Left cardiac atrium (tissue), 4 donors: ENCODE data around the gene SND1. TPM values are rescaled to one million over a fixed set of nuclear protein-coding genes. Genes with fewer than 3 reads are reported as not detected.

ENCODE experiments used
- ATAC-seq, 2 donors: fragments of 200-7000 bp; cut with Tn5 transposase; one replicate each; pipeline ENCODE4 v1.9.1; 2020; ENCODE audit warnings: mild to moderate bottlenecking in 2 of 2, moderate library complexity in 2 of 2
- DNase-seq: peaks from one replicate; pipeline ENCODE4 v3.0.0-alpha.2; 2020
- intact Hi-C, 2 donors: fragments of 100-400 bp; cut with DNase I; formaldehyde crosslinking; loops; one replicate each; pipeline versions ENCODE4 v1.14.1 to v1.15.1; 2022 to 2023
- total RNA-seq, 2 donors: library from RNA; stranded (reverse); fragmentation: NEBNext Ultra II Directional; extraction: Animal tissue kit (Norgen Biotek cat#: 25700); gene quantifications; one replicate each; pipeline ENCODE4 v1.2.1, GENCODE V29; 2021
- donor health status: DM: no; HTN: yes; CAD: no.
- donor health status: DM: no; HTN: yes; CAD: no; lungs with severe emphysema.
- donor health status: DM: yes; HTN: yes; CAD: no.
- donor health status: Dilated cardiomyopathy.

The SND1 gene
- total RNA-seq, 2 donors from 2014 or later: 91.8 to 111 TPM

DNA sequence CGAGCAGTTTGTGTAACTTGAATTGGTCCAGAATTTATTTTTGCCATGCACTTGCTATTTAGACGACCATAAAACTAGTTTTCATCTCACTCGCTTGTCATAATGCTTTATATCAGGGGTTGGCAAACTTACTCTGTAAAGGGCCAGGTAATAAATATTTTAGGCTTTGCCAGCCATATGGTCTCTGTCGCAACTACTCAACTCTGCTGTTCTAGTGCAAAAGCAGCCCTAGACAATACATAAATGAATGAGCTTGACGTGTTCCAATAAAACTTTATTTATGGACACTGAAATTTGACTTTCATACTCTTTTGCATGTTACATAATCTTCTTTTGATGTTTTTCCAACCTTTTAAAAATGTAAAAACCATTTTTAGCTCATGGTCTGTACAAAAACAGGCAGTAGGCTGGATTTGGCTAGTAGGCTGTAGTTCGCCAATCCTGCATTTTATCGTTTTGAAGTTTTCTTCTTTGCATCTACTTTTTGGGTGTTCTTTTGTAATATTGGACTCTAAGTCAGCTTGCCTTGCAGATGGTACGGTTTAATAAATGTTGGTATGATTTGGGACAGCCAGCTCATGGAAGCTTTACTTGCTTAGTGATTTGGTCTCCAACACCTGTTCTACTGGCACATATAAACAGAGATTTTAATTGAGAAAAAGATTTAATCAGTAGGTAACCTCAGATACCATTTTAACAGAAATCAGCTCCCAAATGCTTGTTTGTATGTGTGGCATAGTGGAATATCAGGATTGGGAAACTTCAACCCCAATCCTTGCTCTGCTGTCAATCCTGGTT, 25.6 kb downstream of the SND1 start:
- no peak for DNase-seq
- ATAC-seq: no peak
- intact Hi-C loops: no loop called here

DNA sequence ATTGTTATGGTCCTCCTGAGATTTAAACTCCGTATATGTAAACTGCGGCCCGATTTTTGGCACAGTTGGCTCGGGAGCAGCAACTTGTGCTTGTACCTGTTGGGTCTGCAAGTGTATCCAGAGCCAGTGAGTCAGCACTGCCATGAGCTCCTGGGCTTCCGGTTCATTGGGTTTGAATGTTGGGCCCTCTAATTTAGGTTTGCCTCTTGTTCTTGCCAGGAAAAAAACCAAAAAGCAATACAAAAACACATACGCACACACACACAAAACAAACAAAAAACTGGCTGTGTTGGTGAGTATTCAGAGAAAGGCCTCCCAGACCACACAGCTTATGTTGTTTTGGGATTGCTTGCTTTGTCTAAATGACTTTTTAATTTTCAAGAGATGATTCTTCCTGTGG, 26.3 kb downstream of the SND1 start:
- intact Hi-C loops: no loop called here
- DNase-seq (no peak), ATAC-seq (no peak)

GRCh38 chr7:127678947-127679346, 27.0 kb downstream of the SND1 start:
- intact Hi-C loops: no loop called here
- DNase-seq: no peak
- ATAC-seq: no peak

DNA sequence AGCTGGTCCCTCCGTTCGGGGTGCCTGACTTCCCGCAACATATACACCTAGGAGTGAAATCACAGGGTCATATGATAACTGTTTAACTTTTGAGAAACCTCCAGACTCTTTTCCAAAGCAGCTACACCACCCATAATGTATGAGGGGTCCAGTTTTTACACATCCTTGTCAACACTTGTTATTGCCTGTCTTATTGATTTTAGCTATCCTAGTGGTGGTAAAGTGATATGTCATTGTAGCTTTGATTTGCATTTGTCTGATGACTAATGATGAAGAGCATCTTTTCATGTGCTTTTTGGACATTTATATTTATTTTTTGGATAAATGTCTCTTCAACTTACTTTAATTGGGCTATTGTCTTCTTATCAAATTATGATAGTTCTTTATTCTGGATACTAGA, 29.0 kb downstream of the SND1 start:
- DNase-seq (no peak), ATAC-seq (no peak)
- intact Hi-C loops: no loop called here

GRCh38 chr7:127682140-127682539, 30.1 kb downstream of the SND1 start:
- no peak for ATAC-seq
- DNase-seq: no peak
- intact Hi-C loops: no loop called here

DNA sequence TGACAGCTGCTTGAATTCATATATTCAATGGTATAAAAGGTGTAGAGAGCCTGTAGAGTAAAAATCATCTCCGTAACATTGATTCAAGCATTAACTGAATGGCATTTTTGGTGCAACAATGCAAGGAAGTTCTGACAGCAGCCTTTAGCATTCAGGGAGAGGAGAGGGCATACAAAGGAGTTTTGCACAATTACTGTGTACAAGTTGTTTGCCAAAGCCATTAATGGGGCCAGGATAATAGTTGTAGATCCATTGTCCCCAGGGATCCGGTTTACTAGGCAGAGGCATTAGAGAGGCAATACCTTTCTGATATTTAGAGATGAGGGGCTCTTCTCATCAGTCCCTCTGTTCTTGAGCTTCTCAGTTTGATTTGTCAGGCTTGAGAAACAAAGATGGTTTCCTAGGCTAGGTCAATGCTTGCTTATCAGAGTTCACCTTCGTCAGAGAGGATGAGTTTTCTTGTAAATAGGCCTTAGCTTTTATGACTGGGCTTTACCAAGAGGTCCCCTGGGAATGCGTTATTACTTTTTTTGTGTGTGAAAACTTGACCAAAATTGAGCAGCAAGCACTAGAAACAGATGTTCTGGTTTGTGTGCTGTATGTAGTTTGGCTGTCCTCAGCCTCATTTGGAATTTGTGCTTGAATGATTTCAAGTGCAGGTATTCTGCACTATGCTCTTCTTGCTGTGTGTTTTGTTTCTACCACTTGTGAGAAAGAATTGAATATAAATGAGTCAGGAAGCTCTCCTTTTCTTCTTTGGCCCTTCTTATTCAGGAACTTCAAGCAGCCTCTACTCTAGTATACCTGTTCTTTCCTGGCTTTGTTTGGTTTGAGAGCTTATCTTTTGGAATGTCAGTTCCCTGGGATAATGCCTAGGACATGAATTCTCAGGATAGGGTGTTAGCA, 32.0 kb downstream of the SND1 start:
- DNase-seq: no peak
- no peak for ATAC-seq
- intact Hi-C loops: no loop called here

GRCh38 chr7:127689194-127689772, 37.3 kb downstream of the SND1 start:
- DNase-seq (no peak), ATAC-seq (no peak)
- intact Hi-C loops: no loop called here

GRCh38 chr7:127690337-127690736, 38.3 kb downstream of the SND1 start:
- no peak for DNase-seq
- intact Hi-C loops: no loop called here
- ATAC-seq: no peak

DNA sequence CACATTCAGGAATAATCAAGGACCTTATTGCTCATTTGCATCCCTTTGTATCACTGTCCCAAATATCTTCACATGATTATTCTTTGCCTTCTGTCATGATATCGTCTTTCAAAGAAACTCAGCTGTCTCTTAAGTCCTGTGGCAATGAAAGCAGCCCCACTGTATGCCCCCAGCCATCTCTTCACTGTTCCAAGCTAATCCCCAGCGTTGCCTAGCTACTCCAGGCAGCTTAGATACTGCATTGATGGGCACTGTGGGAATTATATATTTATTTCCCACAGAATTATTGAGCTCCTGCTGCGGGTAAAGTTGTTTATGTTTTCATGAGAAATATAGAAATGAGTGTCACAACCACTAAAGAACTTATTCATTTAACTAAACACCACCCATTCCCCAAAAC, 38.8 kb downstream of the SND1 start:
- intact Hi-C loops: no loop called here
- DNase-seq (no peak), ATAC-seq (no peak)

- DNase-seq (no peak), ATAC-seq (no peak)
- intact Hi-C loops: no loop called here
These were observed 40.2 kb downstream of the SND1 start for GRCh38 chr7:127692200-127692599.

DNA sequence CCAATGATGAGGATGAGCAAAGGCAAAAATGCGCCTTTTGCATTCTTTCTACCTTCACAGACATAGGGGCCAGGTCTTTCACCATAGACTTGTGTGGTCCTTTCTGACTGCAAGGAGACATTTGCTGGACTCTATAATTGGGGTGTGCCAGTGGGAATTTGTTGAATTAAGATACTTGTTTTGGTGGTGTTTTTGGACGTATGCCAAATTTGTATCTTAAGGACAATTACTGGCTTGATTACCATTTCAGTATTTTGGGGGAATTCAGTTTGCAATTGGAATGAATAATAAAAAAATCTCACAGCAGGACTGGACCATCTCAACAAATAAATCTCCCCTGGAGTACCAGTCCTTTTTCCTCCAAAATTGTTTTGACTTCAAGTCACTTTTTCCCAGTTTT, 47.9 kb downstream of the SND1 start:
- no peak for ATAC-seq
- DNase-seq: no peak
- intact Hi-C loops: loop anchor here in 1 of 2 donors (10.0 kb wide), 1 partner anchor 435 kb away; no protein-coding TSS in a partner anchor

GRCh38 chr7:127702052-127702652, 50.2 kb downstream of the SND1 start:
- DNase-seq (no peak), ATAC-seq (no peak)
- intact Hi-C loops: loop anchor here in 1 of 2 donors (10.0 kb wide), 1 partner anchor 433 kb away; no protein-coding TSS in a partner anchor

DNA sequence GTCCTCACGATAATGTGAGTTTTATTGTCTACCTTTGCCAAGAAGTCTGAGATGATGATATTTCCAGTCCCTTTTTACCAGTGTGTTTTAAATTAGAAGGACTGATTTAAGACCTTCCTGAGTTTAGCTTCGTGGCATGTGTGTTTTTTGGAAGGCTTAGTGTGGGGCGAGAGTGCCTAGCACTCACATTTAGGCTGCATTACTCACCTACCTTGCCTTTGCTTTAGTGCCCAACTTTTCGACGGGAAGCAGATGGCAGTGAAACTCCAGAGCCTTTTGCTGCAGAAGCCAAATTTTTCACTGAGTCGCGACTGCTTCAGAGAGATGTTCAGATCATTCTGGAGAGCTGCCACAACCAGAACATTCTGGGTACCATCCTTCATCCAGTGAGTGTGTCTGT, 50.9 kb downstream of the SND1 start:
- no peak for ATAC-seq

GRCh38 chr7:127704211-127704610, 52.2 kb downstream of the SND1 start:
- intact Hi-C loops: loop anchor here in 1 of 2 donors (10.0 kb wide), 1 partner anchor 431 kb away; no protein-coding TSS in a partner anchor
- ATAC-seq: no peak
- no peak for DNase-seq

More for the DNA sequence above, 50.9 kb downstream of the SND1 start:
- DNase-seq: no peak
- intact Hi-C loops: loop anchor here in 1 of 2 donors (10.0 kb wide), 1 partner anchor 432 kb away; no protein-coding TSS in a partner anchor

GRCh38 chr7:127705461-127705959, 53.5 kb downstream of the SND1 start:
- intact Hi-C loops: loop anchor here (5.0 to 10.0 kb wide), 2 partner anchors 429 to 502 kb away; no protein-coding TSS in a partner anchor
- DNase-seq: no peak
- ATAC-seq: no peak

GRCh38 chr7:127706766-127707165, 54.8 kb downstream of the SND1 start:
- ATAC-seq: no peak
- DNase-seq: no peak
- intact Hi-C loops: loop anchor here (5.0 to 10.0 kb wide), 2 partner anchors 428 to 501 kb away; no protein-coding TSS in a partner anchor

- DNase-seq (no peak), ATAC-seq (no peak)
- intact Hi-C loops: loop anchor here (2.0 to 10.0 kb wide), 3 partner anchors 427 to 501 kb away; no protein-coding TSS in a partner anchor
These were observed 56.2 kb downstream of the SND1 start for GRCh38 chr7:127708201-127708600.

DNA sequence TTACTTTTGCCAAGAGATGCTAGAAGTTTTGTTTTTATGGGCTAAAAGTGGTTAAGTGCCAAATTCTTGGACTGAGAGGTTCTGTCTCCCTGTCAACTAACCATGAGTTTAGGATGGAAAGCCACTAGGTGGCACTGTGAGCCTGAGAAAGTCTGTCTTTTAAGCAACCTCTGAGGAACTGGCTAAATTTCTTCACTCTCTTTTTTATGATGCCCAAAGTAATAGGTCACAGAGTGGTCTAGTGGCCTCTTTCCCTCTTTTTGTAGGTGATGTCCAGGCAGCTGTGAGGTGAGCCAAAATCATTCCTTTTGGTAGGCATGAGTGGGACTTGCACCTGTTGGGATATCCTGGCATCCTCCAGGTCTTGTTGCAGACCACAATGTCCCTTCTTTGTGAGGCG, 56.8 kb downstream of the SND1 start:
- ATAC-seq (peak; percentile 78 to 85), DNase-seq (peak; percentile 71)
- intact Hi-C loops: loop anchor here (2.0 to 10.0 kb wide), 3 partner anchors 426 to 500 kb away; no protein-coding TSS in a partner anchor

GRCh38 chr7:127710635-127711034, 58.6 kb downstream of the SND1 start:
- ATAC-seq (no peak), DNase-seq (no peak)
- intact Hi-C loops: loop anchor here in 1 of 2 donors (10.0 kb wide), 1 partner anchor 314 kb away; no protein-coding TSS in a partner anchor
